GM18909 (cell line): ENCODE results near the gene MRPS17.
"Not testable (repeated sequence)": the region's sequence is repeated elsewhere in the genome, so short reads cannot be mapped to it uniquely, and the experiment has no call there.

Experiments used
- ATAC-seq: cut with Tn5 transposase; IDR thresholded peaks from one replicate; pipeline ENCODE4 v1.9.1; 2021; ENCODE audit warnings: mild to moderate bottlenecking; ENCODE audit not compliant: unreplicated experiment, poor library complexity

The MRPS17 gene

GRCh38 chr7:55951637-55952351, at the start of gene MRPS17:
MRPS17 (plus strand) TSS chr7:55951877; CDS start chr7:55953196, 1,319 bp downstream.
- peak; percentile 100 for ATAC-seq

GRCh38 chr7:55903985-55904759, 47.5 kb upstream of the MRPS17 start:
- peak; percentile 97 for ATAC-seq

- no peak for ATAC-seq
These were observed 38.9 kb upstream of the MRPS17 start for GRCh38 chr7:55912748-55913158.

GRCh38 chr7:55917771-55918170, 33.9 kb upstream of the MRPS17 start:
- ATAC-seq = no peak

- ATAC-seq = no peak
These were observed 23.5 kb upstream of the MRPS17 start for GRCh38 chr7:55928006-55928767.

GRCh38 chr7:55931421-55932151, 20.1 kb upstream of the MRPS17 start:
- ATAC-seq = no peak

- no peak for ATAC-seq
These were observed 12.1 kb upstream of the MRPS17 start for GRCh38 chr7:55939514-55940123.

- ATAC-seq = no peak
These were observed 5.1 kb upstream of the MRPS17 start for GRCh38 chr7:55946545-55946944.

- not testable (repeated sequence) for ATAC-seq
These were observed 635 bp downstream of the MRPS17 start for GRCh38 chr7:55952352-55952671.

- no peak for ATAC-seq
These were observed 2.2 kb downstream of the MRPS17 start for GRCh38 chr7:55953707-55954475.

GRCh38 chr7:55957190-55957589, 5.5 kb downstream of the MRPS17 start:
- ATAC-seq = no peak

- no peak for ATAC-seq
These were observed 10.3 kb downstream of the MRPS17 start for GRCh38 chr7:55962014-55962413.

- ATAC-seq = no peak
These were observed 12.0 kb downstream of the MRPS17 start for GRCh38 chr7:55963584-55964168.

GRCh38 chr7:55964261-55965099, 12.8 kb downstream of the MRPS17 start, which contains the start of gene NIPSNAP2:
NIPSNAP2 (plus strand) TSS chr7:55964585; CDS start chr7:55964610, 25 bp downstream.
- ATAC-seq = peak; percentile 88

- ATAC-seq = no peak
These were observed 13.4 kb downstream of the MRPS17 start for GRCh38 chr7:55965100-55965470.

GRCh38 chr7:55965805-55966421, 14.2 kb downstream of the MRPS17 start:
- no peak for ATAC-seq

GRCh38 chr7:55966851-55967250, 15.2 kb downstream of the MRPS17 start:
- ATAC-seq = no peak

- no peak for ATAC-seq
These were observed 17.7 kb downstream of the MRPS17 start for GRCh38 chr7:55969391-55969790.
